K562 (cell line): ENCODE measurements around the gene OST4. TPM values are rescaled to one million over a fixed set of nuclear protein-coding genes. Genes with fewer than 3 reads are reported as not detected.

Experiments
- CREM ChIP-seq: IDR thresholded peaks from 2 replicates; pipeline ENCODE4 v1.6.1; 2014; ENCODE audit warnings: antibody characterized with exemption, low read depth
- DACH1 ChIP-seq: fragments of 450-650 bp; IDR thresholded peaks from 2 replicates; pipeline ENCODE4 v1.6.1; 2018; ENCODE audit not compliant: partially characterized antibody
- FUS ChIP-seq: fragments of 200-400 bp; formaldehyde crosslinking; optimal IDR thresholded peaks from 2 replicates; pipeline ENCODE3; 2017; ENCODE audit warnings: low read depth, low read length
- HMG20A ChIP-seq: fragments of 450-650 bp; formaldehyde crosslinking; conservative IDR thresholded peaks from 2 replicates; pipeline ENCODE4 v1.4.0; 2020; ENCODE audit warnings: mild to moderate bottlenecking, mixed read lengths
- HNRNPL ChIP-seq: fragments of 200-400 bp; formaldehyde crosslinking; IDR thresholded peaks from 2 replicates; pipeline ENCODE4 v1.6.1; 2017; ENCODE audit warnings: low read depth, mild to moderate bottlenecking, low read length
- KLF16 ChIP-seq: IDR thresholded peaks from 2 replicates; pipeline ENCODE4 v1.6.1; 2016; ENCODE audit warnings: antibody characterized with exemption
- MTA2 ChIP-seq: fragments of 450-650 bp; IDR thresholded peaks from 2 replicates; pipeline ENCODE4 v1.6.1; 2016; ENCODE audit warnings: low read depth
- PHF21A ChIP-seq: fragments of 450-650 bp; IDR thresholded peaks from 2 replicates; pipeline ENCODE4 v1.6.1; 2017; ENCODE audit warnings: low read depth, borderline replicate concordance
- PTBP1 ChIP-seq: fragments of 200-400 bp; formaldehyde crosslinking; IDR thresholded peaks from 2 replicates; pipeline ENCODE4 v1.6.1; 2017; ENCODE audit warnings: low read depth, low read length
- SMAD1 ChIP-seq: fragments of 150-350 bp; IDR thresholded peaks from 2 replicates; pipeline ENCODE4 v1.6.1; 2014; ENCODE audit warnings: low read length, low read depth; ENCODE audit not compliant: partially characterized antibody
- SNRNP70 ChIP-seq: fragments of 200-400 bp; formaldehyde crosslinking; optimal IDR thresholded peaks from 2 replicates; pipeline ENCODE3; 2017; ENCODE audit warnings: low read depth, low read length
- SOX6 ChIP-seq: fragments of 450-650 bp; IDR thresholded peaks from 2 replicates; pipeline ENCODE4 v1.6.1; 2014; ENCODE audit warnings: mild to moderate bottlenecking
- SP1 ChIP-seq: sonication (generic); formaldehyde crosslinking; IDR thresholded peaks from 2 replicates; pipeline ENCODE4 v1.8.1; 2022; ENCODE audit warnings: mild to moderate bottlenecking, missing genetic modification reagents
- STAT5A ChIP-seq: IDR thresholded peaks from 2 replicates; pipeline ENCODE4 v1.6.1; 2012; ENCODE audit warnings: low read length, inconsistent platforms, borderline replicate concordance
- THAP7 ChIP-seq: fragments of 250-450 bp; sonication (Bioruptor Pico); IDR thresholded peaks from 2 replicates; pipeline ENCODE4 v1.5.0; 2021
- TSHZ1 ChIP-seq: fragments of 250-450 bp; sonication (Bioruptor Pico); IDR thresholded peaks from 2 replicates; pipeline ENCODE4 v1.4.0; 2020; ENCODE audit warnings: mild to moderate bottlenecking, moderate library complexity
- U2AF2 ChIP-seq: fragments of 200-400 bp; formaldehyde crosslinking; optimal IDR thresholded peaks from 2 replicates; pipeline ENCODE3; 2017; ENCODE audit warnings: low read depth, mild to moderate bottlenecking, low read length
- ZKSCAN3 ChIP-seq: fragments of 250-450 bp; sonication (Bioruptor Pico); IDR thresholded peaks from 2 replicates; pipeline ENCODE4 v1.4.0; 2020
- ZKSCAN8 ChIP-seq: fragments of 200-800 bp; sonication (Bioruptor generic); IDR thresholded peaks from 2 replicates; pipeline ENCODE4 v1.6.1; 2016; ENCODE audit warnings: missing genetic modification characterization, missing compliant biosample characterization
- ZNF584 ChIP-seq: fragments of 200-800 bp; sonication (Bioruptor generic); IDR thresholded peaks from 2 replicates; pipeline ENCODE4 v1.6.1; 2016; ENCODE audit warnings: low read depth, mild to moderate bottlenecking, missing genetic modification characterization, missing compliant biosample characterization
- ZNF695 ChIP-seq: fragments of 450-650 bp; formaldehyde crosslinking; IDR thresholded peaks from 2 replicates; pipeline ENCODE4 v1.4.0; 2020; ENCODE audit warnings: mild to moderate bottlenecking, moderate library complexity
- ZNF764 ChIP-seq: fragments of 250-450 bp; sonication (Bioruptor Pico); IDR thresholded peaks from 2 replicates; pipeline ENCODE4 v1.4.0; 2020; ENCODE audit warnings: low read depth, mild to moderate bottlenecking, moderate library complexity
- polyA plus RNA-seq, 8 experiments: library from polyadenylated mRNA; depleted of rRNA in 4 of 8; stranded (reverse) in 5 of 8; unstranded in 3 of 8; fragments of >200 nt; fragmentation: Nextera tagmentation in 2 of 8; fragmentation: Illumina TruSeq in 1 of 8; extraction: Ambion mirVana in 2 of 8; extraction: Trizol in 1 of 8; gene quantifications; 2 replicates each; pipeline versions ENCODE4 v1.2.1 to v1.2.3, GENCODE V29; 2011 to 2014; ENCODE audit warnings: inconsistent platforms in 1 of 8, missing spikeins in 1 of 8
- total RNA-seq, 7 experiments: library from RNA; depleted of rRNA in 6 of 7; stranded (reverse); fragments of >200 nt in 6 of 7; fragmentation: Illumina TruSeq in 2 of 7; extraction: Trizol in 2 of 7; gene quantifications; 2 replicates each; pipeline versions ENCODE4 v1.2.1 to v1.2.3, GENCODE V29; 2011 to 2021; ENCODE audit warnings: low replicate concordance in 1 of 7
- TF ChIP-seq, protein P1 (sequence below): fragments of 450-650 bp; IDR thresholded peaks from 2 replicates; pipeline ENCODE4 v1.6.1; 2016; ENCODE audit warnings: borderline replicate concordance
- TF ChIP-seq, protein P2 (sequence below): sonication (generic); formaldehyde crosslinking; IDR thresholded peaks from 2 replicates; pipeline ENCODE4 v1.8.0; 2022; ENCODE audit warnings: missing genetic modification reagents, mild to moderate bottlenecking, borderline replicate concordance

OST4 gene
- total and polyA plus RNA-seq, 9 of the 15 experiments (the other 6 are each of a cell fraction or from before 2014, with no cell fraction given) = 186 to 1,155 (median 355) TPM

DNA sequence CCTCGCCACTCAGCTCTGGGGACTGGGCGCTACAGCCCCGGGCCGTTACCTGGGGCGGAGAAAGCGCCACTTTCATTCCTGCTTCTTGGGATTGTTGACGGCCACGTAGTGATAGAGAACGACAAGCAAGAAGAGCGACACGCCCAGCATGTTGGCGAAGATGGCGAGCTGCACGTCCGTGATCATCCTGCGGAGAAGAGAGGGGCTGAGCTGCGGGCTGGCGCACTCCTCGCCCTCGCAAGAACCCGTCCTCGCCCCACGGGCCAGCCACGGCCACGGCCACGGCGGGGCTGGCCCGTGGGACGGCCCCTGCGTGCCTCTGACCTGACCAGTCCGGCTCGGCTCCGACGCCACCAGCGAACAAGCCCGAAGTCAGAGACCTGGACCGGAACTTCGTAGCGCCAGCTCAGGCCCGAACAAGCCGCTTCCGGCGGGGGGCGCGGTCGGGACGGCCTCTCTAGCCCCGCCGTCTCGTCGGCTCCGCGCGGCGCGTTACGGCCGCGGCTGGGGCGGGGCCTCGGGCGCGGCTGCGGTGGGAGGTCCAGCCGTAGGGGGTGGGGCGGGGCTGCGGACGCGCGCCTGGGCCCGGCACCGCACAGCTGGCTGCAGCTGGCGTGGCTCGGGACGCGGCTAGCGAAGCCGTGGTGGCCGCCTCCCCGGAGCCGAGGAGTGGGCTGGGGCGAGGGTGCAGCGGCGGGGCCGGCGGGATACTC is at the start of gene OST4 (continued):
- TF ChIP-seq, protein P1, sequence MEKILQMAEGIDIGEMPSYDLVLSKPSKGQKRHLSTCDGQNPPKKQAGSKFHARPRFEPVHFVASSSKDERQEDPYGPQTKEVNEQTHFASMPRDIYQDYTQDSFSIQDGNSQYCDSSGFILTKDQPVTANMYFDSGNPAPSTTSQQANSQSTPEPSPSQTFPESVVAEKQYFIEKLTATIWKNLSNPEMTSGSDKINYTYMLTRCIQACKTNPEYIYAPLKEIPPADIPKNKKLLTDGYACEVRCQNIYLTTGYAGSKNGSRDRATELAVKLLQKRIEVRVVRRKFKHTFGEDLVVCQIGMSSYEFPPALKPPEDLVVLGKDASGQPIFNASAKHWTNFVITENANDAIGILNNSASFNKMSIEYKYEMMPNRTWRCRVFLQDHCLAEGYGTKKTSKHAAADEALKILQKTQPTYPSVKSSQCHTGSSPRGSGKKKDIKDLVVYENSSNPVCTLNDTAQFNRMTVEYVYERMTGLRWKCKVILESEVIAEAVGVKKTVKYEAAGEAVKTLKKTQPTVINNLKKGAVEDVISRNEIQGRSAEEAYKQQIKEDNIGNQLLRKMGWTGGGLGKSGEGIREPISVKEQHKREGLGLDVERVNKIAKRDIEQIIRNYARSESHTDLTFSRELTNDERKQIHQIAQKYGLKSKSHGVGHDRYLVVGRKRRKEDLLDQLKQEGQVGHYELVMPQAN = peak; percentile 80; the same call in 1 of the 2 replicates
- TF ChIP-seq SNRNP70 (no peak), PHF21A (no peak), ZKSCAN3 (CRISPR knock-in tag) (no peak), U2AF2 (no peak), ZNF764 (CRISPR knock-in tag) (no peak), SP1 (CRISPR knock-in tag) (no peak), ZNF584 (CRISPR knock-in tag) (0 out of 2 replicates have a peak, but pooled peaks have one; percentile 44), THAP7 (CRISPR knock-in tag) (peak; percentile 58; the same call in 1 of the 2 replicates), ZNF695 (CRISPR knock-in tag) (no peak), SOX6 (peak; percentile 54; the same call in 1 of the 2 replicates), HNRNPL (no peak), MTA2 (no peak), PTBP1 (no peak), TSHZ1 (CRISPR knock-in tag) (no peak), KLF16 (no peak), HMG20A (no peak), DACH1 (no peak), FUS (no peak), STAT5A (no peak), SMAD1 (no peak), ZKSCAN8 (CRISPR knock-in tag) (no peak), CREM (peak; percentile 85)
- TF ChIP-seq, protein P2, sequence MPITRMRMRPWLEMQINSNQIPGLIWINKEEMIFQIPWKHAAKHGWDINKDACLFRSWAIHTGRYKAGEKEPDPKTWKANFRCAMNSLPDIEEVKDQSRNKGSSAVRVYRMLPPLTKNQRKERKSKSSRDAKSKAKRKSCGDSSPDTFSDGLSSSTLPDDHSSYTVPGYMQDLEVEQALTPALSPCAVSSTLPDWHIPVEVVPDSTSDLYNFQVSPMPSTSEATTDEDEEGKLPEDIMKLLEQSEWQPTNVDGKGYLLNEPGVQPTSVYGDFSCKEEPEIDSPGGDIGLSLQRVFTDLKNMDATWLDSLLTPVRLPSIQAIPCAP (CRISPR knock-in tag) = no peak
